Loucy (cell line): Measurements from ENCODE around the gene TRRAP.

Experiments
- EZH2phosphoT487 ChIP-seq: fragments of 200-600 bp; IDR thresholded peaks from 2 replicates; pipeline ENCODE4 v1.6.1; 2018; ENCODE audit warnings: antibody characterized with exemption, mild to moderate bottlenecking, moderate library complexity, borderline replicate concordance
- TF ChIP-seq, protein P1 (sequence below): fragments of 200-600 bp; sonication (generic); conservative IDR thresholded peaks from 2 replicates; pipeline ENCODE4 v1.5.1; 2014; ENCODE audit warnings: mild to moderate bottlenecking, antibody characterized with exemption, low read length

GRCh38 chr7:98862716-98863420 is 15.5 kb upstream of the TRRAP start:
- TF ChIP-seq, protein P1, sequence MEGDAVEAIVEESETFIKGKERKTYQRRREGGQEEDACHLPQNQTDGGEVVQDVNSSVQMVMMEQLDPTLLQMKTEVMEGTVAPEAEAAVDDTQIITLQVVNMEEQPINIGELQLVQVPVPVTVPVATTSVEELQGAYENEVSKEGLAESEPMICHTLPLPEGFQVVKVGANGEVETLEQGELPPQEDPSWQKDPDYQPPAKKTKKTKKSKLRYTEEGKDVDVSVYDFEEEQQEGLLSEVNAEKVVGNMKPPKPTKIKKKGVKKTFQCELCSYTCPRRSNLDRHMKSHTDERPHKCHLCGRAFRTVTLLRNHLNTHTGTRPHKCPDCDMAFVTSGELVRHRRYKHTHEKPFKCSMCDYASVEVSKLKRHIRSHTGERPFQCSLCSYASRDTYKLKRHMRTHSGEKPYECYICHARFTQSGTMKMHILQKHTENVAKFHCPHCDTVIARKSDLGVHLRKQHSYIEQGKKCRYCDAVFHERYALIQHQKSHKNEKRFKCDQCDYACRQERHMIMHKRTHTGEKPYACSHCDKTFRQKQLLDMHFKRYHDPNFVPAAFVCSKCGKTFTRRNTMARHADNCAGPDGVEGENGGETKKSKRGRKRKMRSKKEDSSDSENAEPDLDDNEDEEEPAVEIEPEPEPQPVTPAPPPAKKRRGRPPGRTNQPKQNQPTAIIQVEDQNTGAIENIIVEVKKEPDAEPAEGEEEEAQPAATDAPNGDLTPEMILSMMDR, result no peak
- TF ChIP-seq EZH2phosphoT487, result no peak
